Choroid plexus epithelial cell (primary cell): ENCODE results near the gene CHRND.

Experiments
- DNase-seq: peaks from one replicate; pipeline ENCODE4 v3.0.0-alpha.2; 2010; ENCODE audit warnings: low read depth
- H3K4me3 ChIP-seq: 2 replicates; pipeline ENCODE4 v1.5.1; 2011; ENCODE audit warnings: low read depth, mild to moderate bottlenecking, control low read depth, low read length, moderate library complexity
- CTCF ChIP-seq: conservative IDR thresholded peaks from 2 replicates; pipeline ENCODE4 v1.5.1; 2011; ENCODE audit warnings: low read depth, mild to moderate bottlenecking, control low read depth, inconsistent platforms, low read length, moderate library complexity

CHRND gene

GRCh38 chr2:232516551-232516950 is 9.4 kb upstream of the CHRND start:
- TF ChIP-seq CTCF, result no peak
- H3K4me3 ChIP-seq, result no peak overlapping the region
- DNase-seq, result no peak

- H3K4me3 ChIP-seq, result no peak overlapping the region
- DNase-seq, result no peak
- TF ChIP-seq CTCF, result no peak
These were observed 7.1 kb upstream of the CHRND start for GRCh38 chr2:232518844-232519243.

GRCh38 chr2:232519581-232520438 is 6.2 kb upstream of the CHRND start, which contains the start of gene PRSS56:
Gene PRSS56, plus strand, starts transcription at chr2:232520388. Its CDS starts 211 bp downstream, at chr2:232520599.
- no peak for TF ChIP-seq CTCF
- DNase-seq, result no peak
- no peak within 1 kb of the TSS for H3K4me3 ChIP-seq

GRCh38 chr2:232520489-232520888 is 5.5 kb upstream of the CHRND start:
- H3K4me3 ChIP-seq, result no peak overlapping the region
- TF ChIP-seq CTCF, result no peak
- no peak for DNase-seq

- no peak for DNase-seq
- TF ChIP-seq CTCF, result no peak
- no peak overlapping the region for H3K4me3 ChIP-seq
These were observed 4.9 kb upstream of the CHRND start for GRCh38 chr2:232521098-232521497.

- H3K4me3 ChIP-seq, result no peak overlapping the region
- TF ChIP-seq CTCF, result peak; percentile 52
- peak; percentile 15 for DNase-seq
These were observed 3.9 kb upstream of the CHRND start for GRCh38 chr2:232521959-232522622.
